Body of pancreas (tissue), 4 donors: ENCODE data around the gene BRMS1. TPM values are rescaled to one million over a fixed set of nuclear protein-coding genes. Genes with fewer than 3 reads are reported as not detected.

ENCODE experiments used
- ATAC-seq: fragments of 150-250 bp; one replicate; pipeline ENCODE4 v1.9.1; 2016
- DNase-seq, 4 donors: peaks; one replicate each; pipeline ENCODE4 v3.0.0-alpha.2; 2019
- H3K27ac ChIP-seq, 4 donors: fragments of 200-600 bp; sonication (generic); 1 replicate in 3 of 4; 2 replicates in 1 of 4; pipeline versions ENCODE4 v1.5.1 to v1.6.1; 2016 to 2019; ENCODE audit warnings: mild to moderate bottlenecking in 1 of 4, mixed read lengths in 1 of 4, moderate library complexity in 1 of 4
- H3K27me3 ChIP-seq, 2 donors: fragments of 200-600 bp; sonication (generic); one replicate each; pipeline ENCODE4 v1.6.0; 2016; ENCODE audit warnings: mild to moderate bottlenecking in 1 of 2
- H3K36me3 ChIP-seq, 2 donors: fragments of 200-600 bp; sonication (generic); replicated peaks in 1 of 2; 2 replicates each; pipeline ENCODE4 v1.5.1; 2016; ENCODE audit warnings: low read depth in 2 of 2; ENCODE audit not compliant: insufficient read depth in 1 of 2
- H3K4me1 ChIP-seq: fragments of 200-600 bp; sonication (generic); one replicate; pipeline ENCODE4 v1.6.0; 2016
- H3K4me3 ChIP-seq, 2 donors: fragments of 200-600 bp; sonication (generic); 1 replicate in 1 of 2; 2 replicates in 1 of 2; pipeline ENCODE4 v1.5.1; 2016 to 2019
- H3K9me3 ChIP-seq, 3 donors: fragments of 200-600 bp; sonication (generic); 1 replicate in 2 of 3; 2 replicates in 1 of 3; pipeline ENCODE4 v1.5.1; 2016
- POLR2A ChIP-seq, 3 donors: fragments of 450-650 bp; IDR thresholded peaks; one replicate each; pipeline ENCODE4 v1.6.1; 2016; ENCODE audit warnings: antibody characterized with exemption in 3 of 3, mild to moderate bottlenecking in 2 of 3
- WGBS, 2 donors: methylation state at CpG; one replicate each; pipeline ENCODE4 v1.1.5; 2017; 5-methylcytosine and 5-hydroxymethylcytosine counted together
- intact Hi-C: fragments of 100-400 bp; cut with DNase I; formaldehyde crosslinking; loops from one replicate; pipeline ENCODE4 v1.15.1; 2023
- total RNA-seq, 2 donors: library from RNA; depleted of rRNA; stranded (reverse); fragments of >200 nt; gene quantifications; one replicate each; pipeline ENCODE4 v1.1.0, GENCODE V29; 2016
- TF ChIP-seq, protein P1 (sequence below), 7 experiments: fragments of 450-650 bp in 4 of 7; fragments of 200-600 bp in 3 of 7; sonication (generic) in 3 of 7; IDR thresholded peaks; one replicate each; pipeline ENCODE4 v1.5.1; 2016 to 2019; ENCODE audit warnings: antibody characterized with exemption in 7 of 7

The BRMS1 gene
- total RNA-seq, 2 donors from 2014 or later, result 19.4 to 23.1 TPM

DNA sequence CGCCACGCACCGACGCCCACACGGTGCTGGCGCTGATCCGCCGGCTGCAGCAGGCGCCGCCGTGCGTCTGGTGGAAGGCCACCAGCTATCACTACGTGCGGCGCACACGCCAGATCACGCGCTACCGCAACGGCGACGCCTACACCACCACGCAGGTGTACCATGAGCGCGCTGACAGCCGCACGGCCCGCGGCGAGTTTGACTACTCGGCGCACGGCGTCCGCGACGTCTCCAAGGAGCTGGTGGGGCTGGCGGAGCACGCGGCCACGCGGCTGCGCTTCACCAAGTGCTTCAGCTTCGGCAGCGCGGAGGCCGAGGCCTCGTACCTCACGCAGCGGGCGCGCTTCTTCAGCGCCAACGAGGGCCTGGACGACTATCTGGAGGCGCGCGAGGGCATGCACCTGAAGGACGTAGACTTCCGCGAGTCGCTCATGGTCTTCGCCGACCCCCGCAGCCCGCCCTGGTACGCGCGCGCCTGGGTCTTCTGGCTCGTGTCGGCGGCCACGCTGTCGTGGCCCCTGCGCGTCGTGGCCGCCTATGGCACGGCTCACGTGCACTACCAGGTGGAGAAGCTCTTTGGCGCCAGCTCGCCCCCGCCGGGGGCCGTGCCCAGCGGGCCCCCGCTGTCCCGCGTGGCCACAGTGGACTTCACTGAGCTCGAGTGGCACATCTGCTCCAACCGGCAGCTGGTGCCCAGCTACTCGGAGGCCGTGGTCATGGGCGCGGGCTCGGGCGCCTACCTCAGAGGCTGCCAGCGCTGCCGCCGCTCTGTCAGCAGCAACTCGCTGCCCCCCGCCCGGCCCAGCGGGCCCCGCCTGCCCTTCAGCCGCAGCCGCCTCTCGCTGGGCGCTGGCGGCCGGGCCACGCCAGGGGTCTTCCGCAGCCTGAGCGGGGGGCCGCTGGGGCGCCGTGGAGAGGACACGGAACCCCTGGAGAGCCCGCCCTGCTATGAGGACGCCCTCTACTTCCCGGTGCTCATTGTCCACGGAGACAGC lies 50.0 kb downstream of the BRMS1 start:
- Histone ChIP-seq H3K4me1 (peaks cover 21% of the 10 kb centered on the region), H3K9me3 (no peaks in the 10 kb centered on the region), H3K4me3 (no peak overlapping the region), H3K27me3 (no peaks in the 10 kb centered on the region), H3K36me3 (no peaks in the 10 kb centered on the region), H3K27ac (no peak overlapping the region)
- intact Hi-C loops, result no loop called here
- TF ChIP-seq, protein P1, sequence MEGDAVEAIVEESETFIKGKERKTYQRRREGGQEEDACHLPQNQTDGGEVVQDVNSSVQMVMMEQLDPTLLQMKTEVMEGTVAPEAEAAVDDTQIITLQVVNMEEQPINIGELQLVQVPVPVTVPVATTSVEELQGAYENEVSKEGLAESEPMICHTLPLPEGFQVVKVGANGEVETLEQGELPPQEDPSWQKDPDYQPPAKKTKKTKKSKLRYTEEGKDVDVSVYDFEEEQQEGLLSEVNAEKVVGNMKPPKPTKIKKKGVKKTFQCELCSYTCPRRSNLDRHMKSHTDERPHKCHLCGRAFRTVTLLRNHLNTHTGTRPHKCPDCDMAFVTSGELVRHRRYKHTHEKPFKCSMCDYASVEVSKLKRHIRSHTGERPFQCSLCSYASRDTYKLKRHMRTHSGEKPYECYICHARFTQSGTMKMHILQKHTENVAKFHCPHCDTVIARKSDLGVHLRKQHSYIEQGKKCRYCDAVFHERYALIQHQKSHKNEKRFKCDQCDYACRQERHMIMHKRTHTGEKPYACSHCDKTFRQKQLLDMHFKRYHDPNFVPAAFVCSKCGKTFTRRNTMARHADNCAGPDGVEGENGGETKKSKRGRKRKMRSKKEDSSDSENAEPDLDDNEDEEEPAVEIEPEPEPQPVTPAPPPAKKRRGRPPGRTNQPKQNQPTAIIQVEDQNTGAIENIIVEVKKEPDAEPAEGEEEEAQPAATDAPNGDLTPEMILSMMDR (IDR thresholded peaks at IDR 0.05), result no peak
- TF ChIP-seq POLR2A (IDR thresholded peaks at IDR 0.05), result no peak
- 81 to 88% methylated on average over 57 to 74 of the region's 123 CpGs for WGBS, 2 donors
- no peak for DNase-seq
- ATAC-seq, result no peak

DNA sequence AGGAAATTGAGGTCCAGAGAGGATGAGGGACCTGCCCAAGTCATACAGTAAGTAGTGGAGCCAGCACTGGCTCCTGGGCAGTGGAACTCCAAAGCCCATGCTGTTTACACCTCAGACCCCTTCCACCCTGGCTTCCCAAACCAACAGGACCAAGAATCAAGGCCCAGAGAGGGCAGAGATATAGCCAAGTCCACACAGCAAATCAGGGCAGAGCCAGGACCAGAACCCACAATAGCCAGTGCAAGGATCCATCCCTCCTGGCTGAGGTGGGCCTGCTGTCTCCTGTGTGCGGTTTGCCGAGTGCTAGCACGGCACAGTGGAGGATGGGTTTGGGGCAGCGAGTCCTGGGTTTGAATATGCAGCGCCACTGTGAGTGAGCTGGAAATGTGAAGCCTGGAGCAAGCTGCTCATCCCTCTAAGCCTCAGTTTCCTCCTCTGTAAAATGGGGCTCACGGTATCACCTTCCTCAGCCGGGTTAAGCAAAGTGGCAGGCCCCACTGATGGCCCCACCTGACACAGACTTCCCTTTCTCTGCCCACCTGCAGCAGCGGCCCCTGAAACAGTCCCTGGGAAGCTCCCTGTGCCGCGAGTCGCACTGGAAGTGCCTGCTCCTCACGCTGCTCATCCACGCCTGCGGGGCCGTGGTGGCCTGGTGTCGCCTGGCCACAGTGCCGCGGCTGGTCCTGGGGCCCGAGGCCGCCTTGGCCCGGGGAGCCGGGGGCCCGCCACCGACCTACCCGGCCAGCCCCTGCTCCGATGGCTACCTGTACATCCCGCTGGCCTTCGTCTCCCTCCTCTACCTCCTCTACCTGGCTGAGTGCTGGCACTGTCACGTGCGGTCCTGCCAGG lies 50.9 kb downstream of the BRMS1 start:
- 83 to 93% methylated on average over 8 to 28 of the region's 30 CpGs for WGBS, 2 donors
- H3K27ac ChIP-seq, result no peak overlapping the region
- H3K9me3 ChIP-seq, result no peaks in the 10 kb centered on the region
- no peaks in the 10 kb centered on the region for H3K36me3 ChIP-seq
- ATAC-seq (no peak), DNase-seq (no peak)
- peaks cover 25% of the 10 kb centered on the region for H3K4me1 ChIP-seq
- TF ChIP-seq, protein P1 (IDR thresholded peaks at IDR 0.05), result no peak
- no peak for TF ChIP-seq POLR2A (IDR thresholded peaks at IDR 0.05)
- H3K27me3 ChIP-seq, result no peaks in the 10 kb centered on the region
- no peak overlapping the region for H3K4me3 ChIP-seq
- intact Hi-C loops, result no loop called here

DNA sequence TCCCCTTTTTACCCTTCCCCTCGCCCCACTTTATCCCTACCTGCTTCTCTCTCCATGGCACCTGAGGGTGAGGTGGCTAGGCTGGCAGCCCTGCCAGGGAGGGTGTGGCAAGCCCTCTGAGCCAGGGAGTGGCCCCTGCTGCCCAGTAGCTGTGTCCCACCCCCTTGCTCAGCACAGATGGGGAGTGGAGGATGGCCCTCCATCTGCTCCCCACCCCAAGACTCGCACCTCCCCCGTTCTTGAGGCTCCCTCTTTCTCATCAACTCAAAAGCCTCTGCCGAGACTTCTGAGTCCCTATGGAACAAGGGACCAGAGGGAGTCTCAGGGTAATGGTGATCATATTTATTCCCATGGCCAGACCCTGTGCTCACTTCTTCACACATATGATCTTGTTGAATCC lies 51.6 kb downstream of the BRMS1 start:
- H3K9me3 ChIP-seq, result no peaks in the 10 kb centered on the region
- H3K36me3 ChIP-seq, result no peaks in the 10 kb centered on the region
- H3K27me3 ChIP-seq, result no peaks in the 10 kb centered on the region
- no peak for DNase-seq
- H3K4me3 ChIP-seq, result no peak overlapping the region
- H3K4me1 ChIP-seq, result peaks cover 26% of the 10 kb centered on the region
- intact Hi-C loops, result no loop called here
- no peak for ATAC-seq
- H3K27ac ChIP-seq, result no peak overlapping the region
- 84 to 93% methylated on average over 4 of the region's 4 CpGs for WGBS, 2 donors
- TF ChIP-seq POLR2A (IDR thresholded peaks at IDR 0.05), result no peak
- TF ChIP-seq, protein P1 (IDR thresholded peaks at IDR 0.05), result no peak

DNA sequence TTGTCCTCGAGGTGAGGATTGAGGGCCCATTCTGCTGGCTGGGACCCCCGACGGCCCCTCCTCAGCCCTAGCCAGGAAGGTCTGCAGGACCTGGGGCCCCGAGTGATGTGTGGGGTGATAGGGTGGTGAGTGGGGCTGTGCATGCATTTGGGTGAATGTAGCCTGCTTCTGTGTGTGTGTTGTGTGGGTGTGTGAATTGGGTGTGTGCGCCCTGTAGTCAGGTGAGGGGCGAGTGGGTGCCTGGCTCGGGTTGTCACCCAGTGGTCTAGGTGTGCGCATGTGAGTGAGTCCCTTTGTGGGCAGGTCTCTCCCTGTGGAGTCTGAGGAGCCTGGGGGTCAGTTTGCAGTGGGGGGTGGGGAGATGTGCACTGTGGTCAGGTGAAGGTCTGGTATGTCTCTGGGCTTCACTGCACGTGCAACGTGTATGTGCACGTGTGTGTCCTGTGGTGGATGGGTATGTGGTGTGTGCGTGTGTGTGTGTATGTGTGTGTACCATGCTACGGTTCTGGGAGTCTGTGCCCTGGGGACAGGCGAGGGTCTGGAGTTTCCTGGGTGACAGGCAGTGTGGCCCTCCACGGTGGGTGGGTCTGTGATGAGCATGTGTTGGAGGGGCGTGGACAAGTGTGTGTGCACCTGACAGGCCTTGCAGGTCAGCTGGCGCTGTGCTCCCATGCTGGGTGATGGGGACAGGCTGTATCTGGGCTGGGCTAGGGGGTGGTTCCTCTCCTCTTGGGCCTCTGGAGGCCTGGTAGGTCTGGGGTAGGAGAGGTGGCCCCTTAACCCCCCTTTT lies 52.2 kb downstream of the BRMS1 start:
- Histone ChIP-seq H3K27ac (no peak overlapping the region), H3K27me3 (no peaks in the 10 kb centered on the region), H3K36me3 (no peaks in the 10 kb centered on the region), H3K9me3 (no peaks in the 10 kb centered on the region), H3K4me1 (peaks cover 32% of the 10 kb centered on the region), H3K4me3 (no peak overlapping the region)
- ATAC-seq (no peak), DNase-seq (no peak)
- intact Hi-C loops, result no loop called here
- WGBS, 2 donors, result 23 to 39% methylated on average over 7 to 17 of the region's 17 CpGs
- TF ChIP-seq, protein P1 (IDR thresholded peaks at IDR 0.05), result no peak
- no peak for TF ChIP-seq POLR2A (IDR thresholded peaks at IDR 0.05)
